ENCODE measurements around the gene ITGB7. TPM values are rescaled to one million over a fixed set of nuclear protein-coding genes. Genes with fewer than 3 reads are reported as not detected.

Gene ITGB7
- total and polyA plus RNA-seq, 9 of the 15 experiments (the other 6 are each of a cell fraction or from before 2014, with no cell fraction given) = 0.06 to 2.0 (median 0.67) TPM

DNA sequence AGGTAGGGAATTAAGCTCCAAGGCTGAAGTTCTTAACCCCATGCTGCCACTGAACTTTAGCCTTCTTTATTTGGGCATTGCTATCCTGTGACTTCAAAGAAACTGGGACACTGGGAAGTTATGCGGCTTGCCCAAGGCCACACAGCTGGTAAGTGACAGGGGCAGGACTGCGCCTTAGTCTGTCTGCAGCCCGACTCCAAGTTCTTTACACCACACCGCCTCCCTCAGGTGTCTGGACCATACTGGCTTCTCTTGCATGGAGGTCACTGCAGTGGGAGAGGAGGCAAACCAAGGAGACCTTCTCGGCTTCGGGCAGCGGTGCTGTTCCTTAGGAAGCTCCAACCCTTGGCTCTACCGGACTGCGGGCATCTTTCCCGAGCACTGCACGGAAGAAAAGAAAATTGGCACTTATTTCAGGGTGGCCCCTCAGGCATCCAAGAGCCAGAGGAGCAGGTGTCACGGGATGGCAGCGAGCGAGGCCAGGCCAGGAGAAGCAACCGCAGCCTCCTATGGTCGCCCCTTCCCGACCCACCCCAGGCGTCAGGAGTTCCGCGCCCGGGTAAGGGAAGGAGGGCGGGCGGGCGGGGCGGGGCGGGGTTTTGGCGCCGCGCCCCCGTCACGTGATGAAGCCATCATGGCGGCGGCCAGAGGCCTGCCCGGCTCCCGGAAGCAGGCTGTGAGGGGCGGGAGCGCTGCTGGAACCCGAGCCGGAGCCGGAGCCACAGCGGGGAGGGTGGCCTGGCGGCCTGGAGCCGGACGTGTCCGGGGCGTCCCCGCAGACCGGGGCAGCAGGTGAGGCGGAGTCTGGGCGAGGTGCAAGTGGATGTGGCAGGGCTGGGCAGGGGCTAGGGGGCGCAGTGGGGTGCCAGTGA is 44.7 kb upstream of the ITGB7 start (continued):
- TF ChIP-seq JUN (IDR thresholded peaks at IDR 0.05; ENCODE audit: borderline replicate concordance, low read depth, low read length) (no peak), JUN (CRISPR knock-in tag; IDR thresholded peaks at IDR 0.05; ENCODE audit: borderline replicate concordance) (no peak; the same call in 1 of the 2 replicates), PRPF4 (IDR thresholded peaks at IDR 0.05; ENCODE audit: insufficient read depth, low read depth, low read length, poor library complexity, severe bottlenecking) (no peak), GTF2E2 (tag; IDR thresholded peaks at IDR 0.05) (peak; percentile 79; the same call in 1 of the 2 replicates), NFIX (CRISPR knock-in tag; IDR thresholded peaks at IDR 0.05; ENCODE audit: low read depth) (no peak), RBM25 (IDR thresholded peaks at IDR 0.05; ENCODE audit: low read depth, low read length, severe bottlenecking) (no peak), DMBX1 (CRISPR knock-in tag; IDR thresholded peaks at IDR 0.05; ENCODE audit: borderline replicate concordance) (no peak), CBX2 (IDR thresholded peaks at IDR 0.05; ENCODE audit: insufficient read depth, low read length, poor library complexity, severe bottlenecking) (no peak), MITF (IDR thresholded peaks at IDR 0.05) (peak; percentile 62; the same call in 1 of the 2 replicates), MECOM (CRISPR knock-in tag; IDR thresholded peaks at IDR 0.05) (no peak), ATF1 (CRISPR knock-in tag; IDR thresholded peaks at IDR 0.05) (no peak), ATF1 (tag; IDR thresholded peaks at IDR 0.05) (no peak), HDAC8 (tag; IDR thresholded peaks at IDR 0.05) (no peak), ZFPM2 (CRISPR knock-in tag; IDR thresholded peaks at IDR 0.05) (no peak), ZNF384 (IDR thresholded peaks at IDR 0.05; ENCODE audit: low read depth, low read length) (no peak), SMARCE1 (IDR thresholded peaks at IDR 0.05) (no peak), ZNF12 (CRISPR knock-in tag; IDR thresholded peaks at IDR 0.05) (no peak), ZEB2 (IDR thresholded peaks at IDR 0.05) (no peak), PHF21A (IDR thresholded peaks at IDR 0.05; ENCODE audit: borderline replicate concordance, low read depth) (no peak), IRF1 (CRISPR knock-in tag; IDR thresholded peaks at IDR 0.05; ENCODE audit: borderline replicate concordance) (no peak), ZNF668 (CRISPR knock-in tag; IDR thresholded peaks at IDR 0.05) (no peak)
- TF ChIP-seq, protein P1, sequence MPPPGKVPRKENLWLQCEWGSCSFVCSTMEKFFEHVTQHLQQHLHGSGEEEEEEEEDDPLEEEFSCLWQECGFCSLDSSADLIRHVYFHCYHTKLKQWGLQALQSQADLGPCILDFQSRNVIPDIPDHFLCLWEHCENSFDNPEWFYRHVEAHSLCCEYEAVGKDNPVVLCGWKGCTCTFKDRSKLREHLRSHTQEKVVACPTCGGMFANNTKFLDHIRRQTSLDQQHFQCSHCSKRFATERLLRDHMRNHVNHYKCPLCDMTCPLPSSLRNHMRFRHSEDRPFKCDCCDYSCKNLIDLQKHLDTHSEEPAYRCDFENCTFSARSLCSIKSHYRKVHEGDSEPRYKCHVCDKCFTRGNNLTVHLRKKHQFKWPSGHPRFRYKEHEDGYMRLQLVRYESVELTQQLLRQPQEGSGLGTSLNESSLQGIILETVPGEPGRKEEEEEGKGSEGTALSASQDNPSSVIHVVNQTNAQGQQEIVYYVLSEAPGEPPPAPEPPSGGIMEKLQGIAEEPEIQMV (tag; conservative IDR thresholded peaks at IDR 0.05; ENCODE audit: low read depth) = no peak
- TF ChIP-seq, protein P2, sequence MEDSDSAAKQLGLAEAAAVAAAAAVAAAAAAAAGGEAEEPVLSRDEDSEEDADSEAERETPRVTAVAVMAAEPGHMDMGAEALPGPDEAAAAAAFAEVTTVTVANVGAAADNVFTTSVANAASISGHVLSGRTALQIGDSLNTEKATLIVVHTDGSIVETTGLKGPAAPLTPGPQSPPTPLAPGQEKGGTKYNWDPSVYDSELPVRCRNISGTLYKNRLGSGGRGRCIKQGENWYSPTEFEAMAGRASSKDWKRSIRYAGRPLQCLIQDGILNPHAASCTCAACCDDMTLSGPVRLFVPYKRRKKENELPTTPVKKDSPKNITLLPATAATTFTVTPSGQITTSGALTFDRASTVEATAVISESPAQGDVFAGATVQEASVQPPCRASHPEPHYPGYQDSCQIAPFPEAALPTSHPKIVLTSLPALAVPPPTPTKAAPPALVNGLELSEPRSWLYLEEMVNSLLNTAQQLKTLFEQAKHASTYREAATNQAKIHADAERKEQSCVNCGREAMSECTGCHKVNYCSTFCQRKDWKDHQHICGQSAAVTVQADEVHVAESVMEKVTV (CRISPR knock-in tag; IDR thresholded peaks at IDR 0.05) = peak; percentile 40; the same call in 1 of the 2 replicates
